ENCODE data around the gene NTNG2. TPM values are rescaled to one million over a fixed set of nuclear protein-coding genes. Genes with fewer than 3 reads are reported as not detected.

NTNG2 gene
- total and polyA plus RNA-seq, 3 experiments from 2014 or later, result 1.3 to 3.6 (median 2.0) TPM

- Mint-ChIP-seq H3K9me3 (peaks cover 0 to 5% (median 0%) of the 10 kb centered on the region in 5 donors), H3K27ac (peak overlapping the region in 1 of 8 donors; percentile 42), H3K36me3 (no peaks in the 10 kb centered on the region), H3K27me3 (peaks cover 25 to 53% of the 10 kb centered on the region in 2 donors), H3K4me1 (no peaks in the 10 kb centered on the region), H3K4me3 (no peak overlapping the region)
- POLR2A ChIA-PET, result no interaction called here
- no peak overlapping the region for H3K4me3 ChIP-seq (ENCODE audit: low read length)
- CTCF ChIA-PET, result no interaction called here
- no peak overlapping the region for H3K27ac ChIP-seq (ENCODE audit: low read depth, low read length)
- no peaks in the 10 kb centered on the region for H3K4me1 ChIP-seq (ENCODE audit: insufficient read depth, low read length)
- peaks cover 15% of the 10 kb centered on the region for H3K27me3 ChIP-seq (ENCODE audit: insufficient read depth, low read length, poor library complexity, severe bottlenecking)
- H3K36me3 ChIP-seq (ENCODE audit: insufficient read depth, low read length), result no peaks in the 10 kb centered on the region
- no peak for DNase-seq
- no peaks in the 10 kb centered on the region for H3K9me3 ChIP-seq (ENCODE audit: low read length)
Observed at GRCh38 chr9:132147839-132148238, 14.0 kb upstream of the NTNG2 start.

GRCh38 chr9:132150256-132150655 lies 11.6 kb upstream of the NTNG2 start:
- Histone ChIP-seq H3K27ac (ENCODE audit: low read depth, low read length) (no peak overlapping the region), H3K36me3 (ENCODE audit: insufficient read depth, low read length) (no peaks in the 10 kb centered on the region), H3K4me1 (ENCODE audit: insufficient read depth, low read length) (no peaks in the 10 kb centered on the region), H3K9me3 (ENCODE audit: low read length) (no peaks in the 10 kb centered on the region), H3K4me3 (ENCODE audit: low read length) (no peak overlapping the region), H3K27me3 (ENCODE audit: insufficient read depth, low read length, poor library complexity, severe bottlenecking) (peaks cover 17% of the 10 kb centered on the region)
- no peaks in the 10 kb centered on the region for H3K4me1 Mint-ChIP-seq
- no peak for DNase-seq
- no peak overlapping the region for H3K27ac Mint-ChIP-seq
- no peak overlapping the region for H3K4me3 Mint-ChIP-seq
- peaks cover 19 to 51% of the 10 kb centered on the region in 2 donors for H3K27me3 Mint-ChIP-seq
- no peaks in the 10 kb centered on the region for H3K36me3 Mint-ChIP-seq
- POLR2A ChIA-PET, result interaction anchor here (0.5 kb wide), 1 partner anchor 24 kb away, joined by 11 read pairs; no protein-coding TSS in a partner anchor
- CTCF ChIA-PET, result interaction anchor here (1.0 kb wide), 1 partner anchor 20 kb away, joined by 3 read pairs; no protein-coding TSS in a partner anchor
- H3K9me3 Mint-ChIP-seq, result peaks cover 0 to 5% (median 0%) of the 10 kb centered on the region in 5 donors

- ChIA-PET POLR2A (no interaction called here), CTCF (interaction anchor here (1.0 kb wide), 1 partner anchor 19 kb away, joined by 3 read pairs; no protein-coding TSS in a partner anchor)
- Mint-ChIP-seq H3K36me3 (no peaks in the 10 kb centered on the region), H3K4me3 (no peak overlapping the region), H3K4me1 (no peaks in the 10 kb centered on the region), H3K27ac (no peak overlapping the region), H3K27me3 (peaks cover 19 to 49% of the 10 kb centered on the region in 2 donors), H3K9me3 (peaks cover 0 to 5% (median 0%) of the 10 kb centered on the region in 5 donors)
- H3K9me3 ChIP-seq (ENCODE audit: low read length), result no peaks in the 10 kb centered on the region
- H3K27me3 ChIP-seq (ENCODE audit: insufficient read depth, low read length, poor library complexity, severe bottlenecking), result peaks cover 15% of the 10 kb centered on the region
- no peak overlapping the region for H3K27ac ChIP-seq (ENCODE audit: low read depth, low read length)
- H3K4me1 ChIP-seq (ENCODE audit: insufficient read depth, low read length), result no peaks in the 10 kb centered on the region
- no peak for DNase-seq
- no peak overlapping the region for H3K4me3 ChIP-seq (ENCODE audit: low read length)
- no peaks in the 10 kb centered on the region for H3K36me3 ChIP-seq (ENCODE audit: insufficient read depth, low read length)
Observed at GRCh38 chr9:132151118-132151517, 10.7 kb upstream of the NTNG2 start.

- POLR2A ChIA-PET, result no interaction called here
- Mint-ChIP-seq H3K4me1 (no peaks in the 10 kb centered on the region), H3K9me3 (no peaks in the 10 kb centered on the region), H3K27me3 (peaks cover 19 to 41% of the 10 kb centered on the region in 2 donors), H3K4me3 (no peak overlapping the region), H3K27ac (no peak overlapping the region), H3K36me3 (no peaks in the 10 kb centered on the region)
- no peak for DNase-seq
- H3K4me1 ChIP-seq (ENCODE audit: insufficient read depth, low read length), result no peaks in the 10 kb centered on the region
- CTCF ChIA-PET, result no interaction called here
- peaks cover 15% of the 10 kb centered on the region for H3K27me3 ChIP-seq (ENCODE audit: insufficient read depth, low read length, poor library complexity, severe bottlenecking)
- H3K4me3 ChIP-seq (ENCODE audit: low read length), result no peak overlapping the region
- no peaks in the 10 kb centered on the region for H3K36me3 ChIP-seq (ENCODE audit: insufficient read depth, low read length)
- no peak overlapping the region for H3K27ac ChIP-seq (ENCODE audit: low read depth, low read length)
- H3K9me3 ChIP-seq (ENCODE audit: low read length), result no peaks in the 10 kb centered on the region
Observed at GRCh38 chr9:132152231-132152630, 9.6 kb upstream of the NTNG2 start.

- ChIA-PET POLR2A (no interaction called here), CTCF (no interaction called here)
- Histone ChIP-seq H3K4me1 (ENCODE audit: insufficient read depth, low read length) (no peaks in the 10 kb centered on the region), H3K27ac (ENCODE audit: low read depth, low read length) (no peak overlapping the region), H3K9me3 (ENCODE audit: low read length) (no peaks in the 10 kb centered on the region), H3K36me3 (ENCODE audit: insufficient read depth, low read length) (no peaks in the 10 kb centered on the region), H3K27me3 (ENCODE audit: insufficient read depth, low read length, poor library complexity, severe bottlenecking) (peaks cover 8% of the 10 kb centered on the region), H3K4me3 (ENCODE audit: low read length) (no peak overlapping the region)
- Mint-ChIP-seq H3K36me3 (no peaks in the 10 kb centered on the region), H3K27me3 (peaks cover 10 to 32% of the 10 kb centered on the region in 2 donors), H3K27ac (peak overlapping the region in 2 of 8 donors; percentile 17 to 29), H3K9me3 (no peaks in the 10 kb centered on the region), H3K4me1 (no peaks in the 10 kb centered on the region), H3K4me3 (no peak overlapping the region)
- no peak for DNase-seq
Observed at GRCh38 chr9:132154863-132155567, 6.8 kb upstream of the NTNG2 start.

GRCh38 chr9:132155568-132155895 lies 6.3 kb upstream of the NTNG2 start:
- Histone ChIP-seq H3K27me3 (ENCODE audit: insufficient read depth, low read length, poor library complexity, severe bottlenecking) (peaks cover 8% of the 10 kb centered on the region), H3K9me3 (ENCODE audit: low read length) (no peaks in the 10 kb centered on the region), H3K4me1 (ENCODE audit: insufficient read depth, low read length) (peaks cover under 1% of the 10 kb centered on the region), H3K27ac (ENCODE audit: low read depth, low read length) (no peak overlapping the region), H3K36me3 (ENCODE audit: insufficient read depth, low read length) (no peaks in the 10 kb centered on the region), H3K4me3 (ENCODE audit: low read length) (no peak overlapping the region)
- no peaks in the 10 kb centered on the region for H3K36me3 Mint-ChIP-seq
- ChIA-PET POLR2A (no interaction called here), CTCF (no interaction called here)
- DNase-seq, result no peak
- H3K4me3 Mint-ChIP-seq, result no peak overlapping the region
- H3K27me3 Mint-ChIP-seq, result peaks cover 13 to 30% of the 10 kb centered on the region in 2 donors
- no peak overlapping the region for H3K27ac Mint-ChIP-seq
- H3K9me3 Mint-ChIP-seq, result no peaks in the 10 kb centered on the region
- H3K4me1 Mint-ChIP-seq, result peaks cover 0 to under 1% (median under 1%) of the 10 kb centered on the region in 3 donors

GRCh38 chr9:132156262-132156661 lies 5.6 kb upstream of the NTNG2 start:
- peaks cover 8% of the 10 kb centered on the region for H3K27me3 ChIP-seq (ENCODE audit: insufficient read depth, low read length, poor library complexity, severe bottlenecking)
- no peak overlapping the region for H3K4me3 Mint-ChIP-seq

GRCh38 chr9:132157347-132158116 lies 4.3 kb upstream of the NTNG2 start:
- H3K4me3 ChIP-seq (ENCODE audit: low read length), result no peak overlapping the region
- H3K27me3 Mint-ChIP-seq, result peaks cover 9 to 36% of the 10 kb centered on the region in 2 donors
- H3K4me1 ChIP-seq (ENCODE audit: insufficient read depth, low read length), result peaks cover 6% of the 10 kb centered on the region
- no peaks in the 10 kb centered on the region for H3K9me3 ChIP-seq (ENCODE audit: low read length)
- ChIA-PET CTCF (interaction anchor here (1.1 kb wide), 1 partner anchor 10 kb away, joined by 4 read pairs; no protein-coding TSS in a partner anchor), POLR2A (no interaction called here)
- H3K27ac ChIP-seq (ENCODE audit: low read depth, low read length), result no peak overlapping the region
- peaks cover 7 to 13% (median 9%) of the 10 kb centered on the region in 3 donors for H3K4me1 Mint-ChIP-seq
- peaks cover 0 to 1% (median 0%) of the 10 kb centered on the region in 5 donors for H3K9me3 Mint-ChIP-seq
- H3K27me3 ChIP-seq (ENCODE audit: insufficient read depth, low read length, poor library complexity, severe bottlenecking), result peaks cover 8% of the 10 kb centered on the region
- DNase-seq, result no peak
- H3K27ac Mint-ChIP-seq, result no peak overlapping the region
- H3K4me3 Mint-ChIP-seq, result peak overlapping the region in 2 of 7 donors; percentile 4 to 76
- H3K36me3 ChIP-seq (ENCODE audit: insufficient read depth, low read length), result no peaks in the 10 kb centered on the region
- peaks cover 0 to 4% (median 3%) of the 10 kb centered on the region in 3 donors for H3K36me3 Mint-ChIP-seq

More at GRCh38 chr9:132156262-132156661, 5.6 kb upstream of the NTNG2 start:
- Histone ChIP-seq H3K9me3 (ENCODE audit: low read length) (no peaks in the 10 kb centered on the region), H3K4me3 (ENCODE audit: low read length) (no peak overlapping the region), H3K36me3 (ENCODE audit: insufficient read depth, low read length) (no peaks in the 10 kb centered on the region), H3K27ac (ENCODE audit: low read depth, low read length) (no peak overlapping the region), H3K4me1 (ENCODE audit: insufficient read depth, low read length) (peaks cover 6% of the 10 kb centered on the region)
- H3K27ac Mint-ChIP-seq, result no peak overlapping the region
- peaks cover 10 to 28% of the 10 kb centered on the region in 2 donors for H3K27me3 Mint-ChIP-seq
- H3K4me1 Mint-ChIP-seq, result peaks cover under 1 to 5% (median 3%) of the 10 kb centered on the region in 3 donors
- no peaks in the 10 kb centered on the region for H3K36me3 Mint-ChIP-seq
- CTCF ChIA-PET, result interaction anchor here (1.0 kb wide), 1 partner anchor 13 kb away, joined by 4 read pairs; no protein-coding TSS in a partner anchor
- no peaks in the 10 kb centered on the region for H3K9me3 Mint-ChIP-seq
- no peak for DNase-seq
- POLR2A ChIA-PET, result no interaction called here
